ENCODE measurements around the gene TGFBR3L.
"Not testable (repeated sequence)": the region's sequence is repeated elsewhere in the genome, so short reads cannot be mapped to it uniquely, and the experiment has no call there.

Gene TGFBR3L

GRCh38 chr19:7930765-7931164, 16.1 kb downstream of the TGFBR3L start:
- DNase-seq: no peak

- no peak for DNase-seq
Observed at GRCh38 chr19:7931221-7932061, 16.8 kb downstream of the TGFBR3L start.

GRCh38 chr19:7932276-7932929, 17.8 kb downstream of the TGFBR3L start:
- DNase-seq: no peak

- no peak for DNase-seq
Observed at GRCh38 chr19:7932930-7933300, 18.3 kb downstream of the TGFBR3L start.

- DNase-seq: no peak
Observed at GRCh38 chr19:7933411-7933810, 18.8 kb downstream of the TGFBR3L start.

- DNase-seq: no peak
Observed at GRCh38 chr19:7933828-7934725, 19.4 kb downstream of the TGFBR3L start.

GRCh38 chr19:7934766-7935165, 20.1 kb downstream of the TGFBR3L start:
- no peak for DNase-seq

- DNase-seq: no peak
Observed at GRCh38 chr19:7940841-7941240, 26.2 kb downstream of the TGFBR3L start.

GRCh38 chr19:7941895-7942596, 27.4 kb downstream of the TGFBR3L start:
- no peak for DNase-seq

- no peak for DNase-seq
Observed at GRCh38 chr19:7942981-7943443, 28.4 kb downstream of the TGFBR3L start.

- peak; percentile 100 for DNase-seq
Observed at GRCh38 chr19:7943444-7944176, 29.0 kb downstream of the TGFBR3L start, which contains the start of gene TIMM44. TSS of gene TIMM44 (minus strand) at chr19:7943666. CDS start at chr19:7943651, 15 bp downstream.

GRCh38 chr19:7944177-7944761, 29.6 kb downstream of the TGFBR3L start:
- peak; percentile 96 for DNase-seq

GRCh38 chr19:7947939-7948338, 33.3 kb downstream of the TGFBR3L start:
- DNase-seq: peak; percentile 45

- no peak for DNase-seq
Observed at GRCh38 chr19:7953060-7953459, 38.4 kb downstream of the TGFBR3L start.

- no peak for DNase-seq
Observed at GRCh38 chr19:7953576-7953975, 38.9 kb downstream of the TGFBR3L start.

- DNase-seq: no peak
Observed at GRCh38 chr19:7955696-7956095, 41.1 kb downstream of the TGFBR3L start.

- no peak for DNase-seq
Observed at GRCh38 chr19:7959211-7959610, 44.6 kb downstream of the TGFBR3L start.

GRCh38 chr19:7961082-7961481, 46.5 kb downstream of the TGFBR3L start:
- DNase-seq: not testable (repeated sequence)

GRCh38 chr19:7961920-7962626, 47.4 kb downstream of the TGFBR3L start:
- DNase-seq: no peak

- DNase-seq: no peak
Observed at GRCh38 chr19:7962644-7963268, 48.1 kb downstream of the TGFBR3L start.
